Measurements from ENCODE around the gene FSTL5.

The FSTL5 gene

DNA sequence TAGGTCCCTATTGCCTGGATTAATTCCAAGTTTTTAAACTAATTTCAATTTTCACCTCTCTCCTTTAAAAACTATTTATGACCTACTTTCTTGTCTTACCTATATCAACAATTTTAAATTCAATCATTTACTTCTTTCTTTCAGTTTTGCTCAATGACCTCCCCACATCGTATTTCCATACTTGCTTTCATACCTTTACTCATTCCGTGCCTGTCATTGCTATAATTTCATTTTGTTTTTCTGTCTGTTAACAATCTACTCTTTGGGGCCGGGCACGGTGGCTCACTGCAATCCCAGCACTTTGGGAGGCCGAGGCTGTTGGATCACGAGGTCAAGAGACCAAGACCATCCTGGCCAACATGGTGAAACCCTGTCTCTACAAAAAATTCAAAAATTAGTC, 781.1 kb downstream of the FSTL5 start:
- intact Hi-C loops (cut with micrococcal nuclease), result no loop called here
- H3K4me3 Mint-ChIP-seq, result no peak overlapping the region

DNA sequence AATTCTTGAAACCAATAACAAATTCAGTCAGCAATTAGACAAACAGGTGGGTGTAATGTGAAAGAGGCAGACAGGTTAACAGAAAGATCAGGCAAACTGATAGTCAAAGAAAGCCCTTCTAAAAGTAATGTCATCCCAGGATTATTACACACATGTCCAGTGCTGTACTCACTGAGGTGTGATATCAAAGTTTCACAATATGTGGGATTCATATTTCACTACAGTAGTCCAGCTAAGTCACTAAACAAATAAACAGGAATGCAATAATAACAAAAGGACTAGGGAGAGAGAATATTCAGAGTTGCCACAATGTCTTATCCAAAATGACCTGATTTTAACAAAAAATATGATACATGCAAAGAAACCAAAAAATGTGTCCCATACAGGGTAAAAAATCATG, 787.5 kb downstream of the FSTL5 start:
- no peak overlapping the region for H3K4me3 Mint-ChIP-seq
- peaks cover 32% of the 10 kb centered on the region for H3K9me3 Mint-ChIP-seq
- no peaks in the 10 kb centered on the region for H3K4me1 Mint-ChIP-seq (ENCODE audit: low read depth)
- no peaks in the 10 kb centered on the region for H3K27me3 Mint-ChIP-seq
- no peak overlapping the region for H3K27ac Mint-ChIP-seq
- no peaks in the 10 kb centered on the region for H3K36me3 Mint-ChIP-seq (ENCODE audit: low read depth)
- intact Hi-C loops (cut with micrococcal nuclease), result no loop called here

More for the DNA sequence above, 781.1 kb downstream of the FSTL5 start:
- no peaks in the 10 kb centered on the region for H3K9me3 Mint-ChIP-seq
- no peaks in the 10 kb centered on the region for H3K4me1 Mint-ChIP-seq (ENCODE audit: low read depth)
- H3K27ac Mint-ChIP-seq, result no peak overlapping the region
- no peaks in the 10 kb centered on the region for H3K36me3 Mint-ChIP-seq (ENCODE audit: low read depth)
- H3K27me3 Mint-ChIP-seq, result no peaks in the 10 kb centered on the region

DNA sequence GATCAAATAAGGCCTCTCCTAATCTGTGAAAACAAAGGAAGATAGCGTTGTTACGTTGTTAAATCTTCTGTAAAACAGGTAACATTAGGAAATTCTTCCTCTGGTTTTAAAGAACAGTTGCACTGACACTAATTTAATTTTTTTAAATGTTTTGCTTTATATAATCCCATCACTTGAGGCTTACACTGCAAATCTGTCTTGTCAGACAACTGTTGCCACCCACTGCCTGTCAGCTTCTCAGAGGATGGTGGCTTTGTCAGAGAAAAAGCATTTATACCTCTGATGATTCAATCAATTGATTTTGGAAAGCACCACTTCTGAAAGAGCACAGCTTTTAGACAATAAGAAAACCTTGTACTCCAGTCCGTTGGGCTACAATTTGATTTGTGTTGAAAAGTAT, 799.1 kb downstream of the FSTL5 start:
- Mint-ChIP-seq H3K36me3 (ENCODE audit: low read depth) (no peaks in the 10 kb centered on the region), H3K27me3 (no peaks in the 10 kb centered on the region), H3K4me3 (no peak overlapping the region), H3K4me1 (ENCODE audit: low read depth) (no peaks in the 10 kb centered on the region), H3K27ac (no peak overlapping the region), H3K9me3 (no peaks in the 10 kb centered on the region)
- intact Hi-C loops (cut with micrococcal nuclease), result no loop called here

DNA sequence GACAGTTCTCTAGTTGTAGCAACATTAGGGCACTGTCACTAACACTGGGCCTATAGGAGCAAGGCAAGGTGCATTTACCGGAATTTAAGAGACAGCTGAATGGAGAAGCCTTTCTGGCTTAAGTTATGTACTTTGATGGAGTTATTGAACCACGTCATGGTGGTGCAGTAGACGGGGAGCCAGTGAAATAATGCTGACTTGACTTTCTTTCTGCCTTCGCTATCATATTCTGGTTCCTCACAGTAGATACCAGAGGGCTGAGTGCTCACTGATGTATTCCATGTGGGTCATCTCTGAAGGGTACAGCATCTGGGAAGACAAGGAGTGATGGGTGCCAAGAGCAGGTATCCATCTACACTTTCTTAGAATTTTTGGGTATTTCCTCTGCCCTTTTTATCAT, 802.8 kb downstream of the FSTL5 start:
- Mint-ChIP-seq H3K9me3 (peaks cover 7% of the 10 kb centered on the region), H3K27ac (no peak overlapping the region), H3K4me1 (ENCODE audit: low read depth) (no peaks in the 10 kb centered on the region), H3K4me3 (no peak overlapping the region), H3K36me3 (ENCODE audit: low read depth) (no peaks in the 10 kb centered on the region), H3K27me3 (no peaks in the 10 kb centered on the region)
- intact Hi-C loops (cut with micrococcal nuclease), result no loop called here

DNA sequence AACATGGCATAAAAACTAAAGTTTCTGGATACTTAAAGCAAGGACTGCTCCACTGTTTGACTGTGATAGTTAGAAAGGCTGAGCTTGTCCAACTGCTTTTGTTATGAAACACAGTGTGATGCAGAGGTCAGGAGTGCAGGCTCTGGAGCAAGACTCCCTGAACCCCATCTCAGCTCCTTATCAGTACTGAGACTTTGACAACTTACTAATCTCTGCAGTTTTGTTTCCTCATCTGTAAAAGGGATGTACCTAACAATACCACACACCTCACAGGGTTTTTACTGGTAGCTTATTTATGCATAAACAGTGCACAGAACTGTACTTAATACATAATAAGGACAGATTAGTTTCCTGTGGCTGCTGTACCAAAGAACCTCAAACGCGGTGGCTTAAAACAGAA, 804.3 kb downstream of the FSTL5 start:
- Mint-ChIP-seq H3K27me3 (no peaks in the 10 kb centered on the region), H3K4me3 (no peak overlapping the region), H3K4me1 (ENCODE audit: low read depth) (no peaks in the 10 kb centered on the region), H3K36me3 (ENCODE audit: low read depth) (no peaks in the 10 kb centered on the region), H3K9me3 (peaks cover 7% of the 10 kb centered on the region), H3K27ac (no peak overlapping the region)
- intact Hi-C loops (cut with micrococcal nuclease), result no loop called here

DNA sequence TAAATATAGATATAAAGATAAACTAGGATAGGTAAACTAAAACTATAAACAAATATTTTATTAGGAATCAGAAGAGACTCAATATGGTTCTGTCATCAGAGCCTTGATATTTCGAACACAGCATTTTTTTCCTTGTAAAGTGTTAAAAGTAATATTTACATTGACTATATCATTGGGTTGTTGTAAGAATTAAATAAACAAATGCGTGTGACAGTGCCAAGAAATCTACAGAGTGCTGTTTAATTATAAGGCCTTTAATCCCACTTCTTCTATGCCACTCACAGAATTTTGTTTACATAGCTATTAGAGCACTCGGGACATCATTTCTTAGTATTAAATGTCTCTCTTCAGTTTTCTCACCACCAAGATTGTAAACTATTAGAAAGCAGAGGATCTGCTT, 807.4 kb downstream of the FSTL5 start:
- no peaks in the 10 kb centered on the region for H3K36me3 Mint-ChIP-seq (ENCODE audit: low read depth)
- no peak overlapping the region for H3K4me3 Mint-ChIP-seq
- no peaks in the 10 kb centered on the region for H3K4me1 Mint-ChIP-seq (ENCODE audit: low read depth)
- H3K9me3 Mint-ChIP-seq, result peaks cover 18% of the 10 kb centered on the region
- no peaks in the 10 kb centered on the region for H3K27me3 Mint-ChIP-seq
- intact Hi-C loops (cut with micrococcal nuclease), result no loop called here
- no peak overlapping the region for H3K27ac Mint-ChIP-seq

DNA sequence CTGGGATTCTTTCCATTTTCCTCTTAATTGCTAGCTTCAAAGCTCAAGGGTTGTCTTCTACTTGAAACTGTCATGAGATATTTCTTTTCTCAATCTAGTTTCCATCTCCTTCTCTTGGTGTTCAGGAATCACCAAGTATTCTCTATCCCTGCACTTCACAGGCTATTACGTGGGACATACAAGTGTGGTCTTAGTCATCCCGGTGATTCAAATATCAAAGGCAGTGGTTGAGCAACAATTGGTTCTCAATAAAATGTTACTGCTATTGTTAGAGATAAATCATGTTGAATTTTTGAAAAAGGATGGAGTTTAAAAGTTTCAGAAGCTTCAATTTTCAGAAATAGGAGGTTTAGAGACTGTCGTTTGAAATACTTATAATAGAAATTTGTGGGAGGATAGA, 812.9 kb downstream of the FSTL5 start:
- Mint-ChIP-seq H3K4me3 (no peak overlapping the region), H3K27ac (no peak overlapping the region), H3K9me3 (peaks cover 33% of the 10 kb centered on the region)

DNA sequence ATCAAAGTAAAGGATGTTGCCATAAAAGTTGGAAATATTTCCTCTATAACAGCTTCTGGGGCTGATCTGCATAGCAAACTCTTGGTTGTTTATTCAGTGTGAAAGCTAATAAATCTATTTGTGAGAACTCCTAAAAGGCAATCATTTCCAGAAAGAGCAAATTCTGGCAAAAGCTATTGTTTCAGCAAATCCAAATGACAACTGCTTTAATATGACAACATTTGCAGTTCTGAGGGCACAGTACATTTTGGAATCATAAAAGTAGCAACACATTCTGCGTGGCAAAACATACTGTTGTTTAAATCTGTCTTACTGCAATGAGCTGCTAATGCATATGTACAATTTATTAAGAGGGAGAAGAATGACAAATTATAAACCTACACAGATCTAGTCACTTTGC, 818.1 kb downstream of the FSTL5 start:
- H3K27ac Mint-ChIP-seq, result no peak overlapping the region
- no peaks in the 10 kb centered on the region for H3K36me3 Mint-ChIP-seq (ENCODE audit: low read depth)
- H3K4me1 Mint-ChIP-seq (ENCODE audit: low read depth), result no peaks in the 10 kb centered on the region
- peaks cover 17% of the 10 kb centered on the region for H3K9me3 Mint-ChIP-seq
- intact Hi-C loops (cut with micrococcal nuclease), result no loop called here
- no peak overlapping the region for H3K4me3 Mint-ChIP-seq
- H3K27me3 Mint-ChIP-seq, result no peaks in the 10 kb centered on the region

More for the DNA sequence above, 812.9 kb downstream of the FSTL5 start:
- no peaks in the 10 kb centered on the region for H3K36me3 Mint-ChIP-seq (ENCODE audit: low read depth)
- no peaks in the 10 kb centered on the region for H3K4me1 Mint-ChIP-seq (ENCODE audit: low read depth)
- H3K27me3 Mint-ChIP-seq, result no peaks in the 10 kb centered on the region
- intact Hi-C loops (cut with micrococcal nuclease), result no loop called here

DNA sequence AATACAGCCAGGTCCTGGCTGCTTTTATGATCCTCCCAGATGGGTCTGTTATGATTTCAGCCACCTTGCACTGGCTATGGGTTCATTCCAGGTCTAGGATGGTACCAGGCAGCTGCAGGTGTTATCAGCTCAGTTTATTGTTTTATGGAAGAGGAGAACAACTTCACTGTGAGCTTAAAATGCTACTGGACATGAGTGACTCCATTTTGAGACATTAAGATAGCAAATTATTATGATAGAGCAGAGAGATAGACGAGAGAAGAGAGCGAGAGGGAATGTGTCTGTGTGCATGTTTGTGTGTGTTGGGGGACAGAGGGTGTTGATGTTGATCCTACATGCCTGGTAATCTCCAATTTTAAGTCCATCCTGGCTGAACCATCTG, 820.2 kb downstream of the FSTL5 start:
- H3K9me3 Mint-ChIP-seq, result no peaks in the 10 kb centered on the region
- no peaks in the 10 kb centered on the region for H3K36me3 Mint-ChIP-seq (ENCODE audit: low read depth)
- H3K27me3 Mint-ChIP-seq, result no peaks in the 10 kb centered on the region
- H3K4me3 Mint-ChIP-seq, result no peak overlapping the region
- no peaks in the 10 kb centered on the region for H3K4me1 Mint-ChIP-seq (ENCODE audit: low read depth)
- intact Hi-C loops (cut with micrococcal nuclease), result no loop called here
- no peak overlapping the region for H3K27ac Mint-ChIP-seq

DNA sequence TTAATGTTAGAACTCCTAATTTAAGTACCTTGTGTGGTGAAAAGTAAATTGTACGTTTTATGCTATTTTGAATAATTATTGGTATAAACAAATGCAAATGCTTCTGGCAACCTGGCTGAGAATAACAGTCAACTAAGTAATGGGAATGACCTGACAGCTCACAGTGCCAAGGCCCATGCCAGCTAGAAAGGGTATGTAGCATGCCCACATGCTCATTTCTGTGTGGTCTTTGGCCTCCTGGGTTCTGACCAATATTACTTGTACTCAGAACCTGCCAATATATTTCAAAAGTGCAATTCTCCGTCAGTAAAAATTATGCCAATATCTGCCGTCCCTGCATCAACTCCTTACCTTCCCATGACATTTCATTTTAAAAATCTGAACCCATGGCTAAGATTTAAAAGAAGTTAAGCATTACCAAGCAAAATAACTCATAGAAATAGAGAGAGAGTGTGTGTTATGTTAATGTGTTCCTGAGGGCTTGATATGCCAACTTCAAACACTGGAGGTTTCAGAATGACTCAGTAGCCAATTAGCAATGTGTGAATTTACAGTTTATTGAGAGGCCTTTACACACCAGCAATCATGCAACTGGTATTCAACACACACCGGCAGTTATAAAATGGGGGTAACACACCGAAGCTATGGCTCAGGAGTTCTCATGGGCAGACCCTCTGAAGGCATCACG, 820.8 kb downstream of the FSTL5 start:
- no peaks in the 10 kb centered on the region for H3K9me3 Mint-ChIP-seq
- no peak overlapping the region for H3K4me3 Mint-ChIP-seq
- intact Hi-C loops (cut with micrococcal nuclease), result no loop called here
- no peaks in the 10 kb centered on the region for H3K27me3 Mint-ChIP-seq
- no peaks in the 10 kb centered on the region for H3K4me1 Mint-ChIP-seq (ENCODE audit: low read depth)
- H3K36me3 Mint-ChIP-seq (ENCODE audit: low read depth), result no peaks in the 10 kb centered on the region
- H3K27ac Mint-ChIP-seq, result no peak overlapping the region

DNA sequence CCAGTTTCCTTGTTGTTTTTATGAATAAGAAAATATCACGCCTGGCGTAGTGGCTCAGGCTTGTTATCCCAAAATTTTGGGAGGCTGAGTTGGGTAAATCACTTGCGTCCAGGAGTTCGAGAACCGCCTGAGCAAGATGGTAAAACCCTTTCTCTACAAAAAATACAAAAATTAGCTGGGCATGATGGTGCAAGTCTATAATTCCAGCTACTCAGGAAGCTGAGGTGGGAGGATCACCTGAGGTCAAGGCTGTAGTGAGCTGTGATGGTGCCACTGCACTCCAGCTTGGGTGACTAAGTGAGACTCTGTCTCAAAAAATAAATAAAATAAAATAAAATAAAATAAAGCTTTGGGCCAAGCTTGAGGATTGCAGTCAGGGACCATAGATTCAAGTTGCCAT, 827.2 kb downstream of the FSTL5 start:
- no peak overlapping the region for H3K27ac Mint-ChIP-seq
- intact Hi-C loops (cut with micrococcal nuclease), result no loop called here
- H3K36me3 Mint-ChIP-seq (ENCODE audit: low read depth), result no peaks in the 10 kb centered on the region
- no peaks in the 10 kb centered on the region for H3K27me3 Mint-ChIP-seq
- H3K4me1 Mint-ChIP-seq (ENCODE audit: low read depth), result no peaks in the 10 kb centered on the region
- no peak overlapping the region for H3K4me3 Mint-ChIP-seq
- no peaks in the 10 kb centered on the region for H3K9me3 Mint-ChIP-seq

DNA sequence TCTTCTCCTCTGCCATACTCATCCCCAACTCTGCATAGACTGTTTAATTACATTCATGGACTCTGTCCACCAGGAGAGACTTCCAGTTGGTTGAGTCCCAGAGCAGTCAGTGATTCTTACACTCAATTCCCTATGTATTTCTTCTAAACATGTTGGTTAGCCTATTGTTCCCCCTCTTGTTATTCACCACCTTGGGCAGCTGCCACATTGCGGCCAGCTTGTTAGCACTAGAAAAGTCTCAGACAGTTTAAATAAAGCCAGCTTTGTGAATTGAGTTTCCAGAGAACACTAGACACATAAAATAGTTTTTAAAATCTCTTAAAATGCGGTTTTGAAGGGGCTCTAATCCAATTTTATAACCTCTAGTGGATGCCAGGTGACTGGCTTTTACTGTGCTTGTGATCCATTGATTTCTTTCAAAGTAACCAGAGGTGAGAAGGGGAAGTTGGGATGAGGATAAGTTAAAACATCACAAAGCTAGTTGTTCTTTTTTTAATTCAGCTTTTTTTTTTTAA, 827.7 kb downstream of the FSTL5 start:
- Mint-ChIP-seq H3K4me1 (ENCODE audit: low read depth) (no peaks in the 10 kb centered on the region), H3K4me3 (no peak overlapping the region), H3K36me3 (ENCODE audit: low read depth) (no peaks in the 10 kb centered on the region), H3K27ac (no peak overlapping the region), H3K9me3 (no peaks in the 10 kb centered on the region), H3K27me3 (no peaks in the 10 kb centered on the region)
- intact Hi-C loops (cut with micrococcal nuclease), result no loop called here

Measured in dendritic cell treated with granulocyte-macrophage colony-stimulating factor and Interleukin-4, amounts not matched to agents 40 ng/mL and 50 ng/mL, for 4 days (primary cell).